Measurements from ENCODE around the gene VILL. TPM values are rescaled to one million over a fixed set of nuclear protein-coding genes. Genes with fewer than 3 reads are reported as not detected.
"Not testable (repeated sequence)": the region's sequence is repeated elsewhere in the genome, so short reads cannot be mapped to it uniquely, and the experiment has no call there.

VILL gene
- total RNA-seq, 2 donors from 2014 or later: 11.5 to 13.7 TPM

DNA sequence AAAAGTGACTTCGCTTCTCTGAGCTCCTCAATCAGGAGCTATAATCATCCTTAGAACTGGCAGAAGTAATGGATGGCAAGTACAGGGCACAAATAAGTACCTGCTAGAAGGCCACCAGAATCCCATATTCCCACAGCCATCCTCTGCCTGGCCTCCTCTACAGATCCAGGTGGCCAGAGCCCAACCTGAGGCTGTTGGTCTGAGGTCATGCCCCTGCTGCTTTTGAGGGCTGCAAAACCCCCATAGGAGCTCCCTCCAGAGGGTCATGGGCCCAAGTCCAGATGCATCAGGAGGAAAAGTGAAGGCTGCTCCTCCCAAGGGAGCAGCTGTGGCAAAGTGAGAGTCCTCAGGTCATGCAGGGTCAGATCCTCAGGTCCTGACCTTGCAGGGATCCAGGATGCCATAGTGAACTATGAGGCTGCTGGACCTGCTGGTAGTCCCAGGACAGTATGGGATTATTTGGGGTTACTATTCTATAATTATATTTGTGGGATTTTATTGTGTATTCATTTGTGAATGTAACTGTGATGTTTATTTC lies 41.8 kb downstream of the VILL start:
- ATAC-seq (ENCODE audit: insufficient number of reproducible peaks, low FRiP score, low read depth): no peak

DNA sequence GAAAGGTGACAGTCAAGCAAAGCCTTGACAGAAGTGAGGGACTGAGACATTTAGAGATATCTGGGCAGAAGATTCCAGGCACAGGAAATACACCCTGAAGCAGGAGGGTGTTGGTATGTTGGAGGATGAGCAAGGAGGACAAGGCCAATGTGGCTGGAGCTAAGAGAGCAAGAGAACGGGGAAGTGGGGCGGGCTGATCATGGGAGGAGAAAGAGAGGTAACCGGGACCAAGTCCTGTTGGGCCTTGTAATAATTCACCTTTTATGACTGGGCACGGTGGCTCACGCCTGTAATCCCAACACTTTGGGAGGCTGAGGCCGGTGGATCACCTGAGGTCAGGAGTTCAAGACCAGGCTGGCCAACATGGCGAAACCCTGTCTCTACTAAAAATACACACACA lies 43.0 kb downstream of the VILL start:
- not testable (repeated sequence) for H3K27me3 ChIP-seq (replicated peaks; ENCODE audit: insufficient read depth); H3K36me3 ChIP-seq; ATAC-seq (ENCODE audit: insufficient number of reproducible peaks, low FRiP score, low read depth); H3K4me3 ChIP-seq; H3K27ac ChIP-seq; H3K9me3 ChIP-seq; DNase-seq (ENCODE audit: low spot score)
- peaks cover 15 to 24% of the 10 kb centered on the region in 2 donors for H3K4me1 ChIP-seq (ENCODE audit: control insufficient read depth in 1 of 2, low read depth in 2 of 2)

More for the DNA sequence above, 41.8 kb downstream of the VILL start:
- H3K27me3 ChIP-seq (replicated peaks; ENCODE audit: insufficient read depth): no peaks in the 10 kb centered on the region
- DNase-seq (ENCODE audit: low spot score): no peak
- H3K4me3 ChIP-seq: no peak overlapping the region
- no peaks in the 10 kb centered on the region for H3K36me3 ChIP-seq
- H3K27ac ChIP-seq: peak overlapping the region in 1 of 2 donors; percentile 93
- TF ChIP-seq, protein P1, sequence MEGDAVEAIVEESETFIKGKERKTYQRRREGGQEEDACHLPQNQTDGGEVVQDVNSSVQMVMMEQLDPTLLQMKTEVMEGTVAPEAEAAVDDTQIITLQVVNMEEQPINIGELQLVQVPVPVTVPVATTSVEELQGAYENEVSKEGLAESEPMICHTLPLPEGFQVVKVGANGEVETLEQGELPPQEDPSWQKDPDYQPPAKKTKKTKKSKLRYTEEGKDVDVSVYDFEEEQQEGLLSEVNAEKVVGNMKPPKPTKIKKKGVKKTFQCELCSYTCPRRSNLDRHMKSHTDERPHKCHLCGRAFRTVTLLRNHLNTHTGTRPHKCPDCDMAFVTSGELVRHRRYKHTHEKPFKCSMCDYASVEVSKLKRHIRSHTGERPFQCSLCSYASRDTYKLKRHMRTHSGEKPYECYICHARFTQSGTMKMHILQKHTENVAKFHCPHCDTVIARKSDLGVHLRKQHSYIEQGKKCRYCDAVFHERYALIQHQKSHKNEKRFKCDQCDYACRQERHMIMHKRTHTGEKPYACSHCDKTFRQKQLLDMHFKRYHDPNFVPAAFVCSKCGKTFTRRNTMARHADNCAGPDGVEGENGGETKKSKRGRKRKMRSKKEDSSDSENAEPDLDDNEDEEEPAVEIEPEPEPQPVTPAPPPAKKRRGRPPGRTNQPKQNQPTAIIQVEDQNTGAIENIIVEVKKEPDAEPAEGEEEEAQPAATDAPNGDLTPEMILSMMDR (IDR thresholded peaks at IDR 0.05): no peak
- no peaks in the 10 kb centered on the region for H3K9me3 ChIP-seq
- H3K4me1 ChIP-seq (ENCODE audit: control insufficient read depth in 1 of 2, low read depth in 2 of 2): peaks cover 15 to 36% of the 10 kb centered on the region in 2 donors

DNA sequence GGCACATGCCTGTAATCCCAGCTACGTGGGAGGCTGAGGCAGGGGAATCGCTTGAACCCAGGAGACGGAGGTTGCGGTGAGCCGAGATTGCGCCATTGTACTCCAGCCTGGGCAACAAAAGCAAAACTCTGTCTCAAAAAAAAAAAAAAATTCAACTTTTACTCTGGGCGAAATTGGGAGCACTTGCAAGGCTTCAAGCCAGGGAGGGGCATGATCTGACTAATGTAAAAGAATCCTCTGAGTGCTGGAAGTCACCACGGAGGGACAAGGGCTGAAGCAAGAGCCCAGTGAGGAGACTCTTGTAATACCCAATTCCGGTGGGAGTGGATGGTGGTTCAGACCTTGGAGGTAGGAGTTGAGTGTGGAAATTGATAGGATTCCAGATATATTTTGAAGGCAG lies 43.7 kb downstream of the VILL start:
- DNase-seq (ENCODE audit: low spot score); H3K27me3 ChIP-seq (replicated peaks; ENCODE audit: insufficient read depth); ATAC-seq (ENCODE audit: insufficient number of reproducible peaks, low FRiP score, low read depth); H3K27ac ChIP-seq; H3K36me3 ChIP-seq; H3K9me3 ChIP-seq; H3K4me3 ChIP-seq: not testable (repeated sequence)
- peaks cover 15 to 28% of the 10 kb centered on the region in 2 donors for H3K4me1 ChIP-seq (ENCODE audit: control insufficient read depth in 1 of 2, low read depth in 2 of 2)

DNA sequence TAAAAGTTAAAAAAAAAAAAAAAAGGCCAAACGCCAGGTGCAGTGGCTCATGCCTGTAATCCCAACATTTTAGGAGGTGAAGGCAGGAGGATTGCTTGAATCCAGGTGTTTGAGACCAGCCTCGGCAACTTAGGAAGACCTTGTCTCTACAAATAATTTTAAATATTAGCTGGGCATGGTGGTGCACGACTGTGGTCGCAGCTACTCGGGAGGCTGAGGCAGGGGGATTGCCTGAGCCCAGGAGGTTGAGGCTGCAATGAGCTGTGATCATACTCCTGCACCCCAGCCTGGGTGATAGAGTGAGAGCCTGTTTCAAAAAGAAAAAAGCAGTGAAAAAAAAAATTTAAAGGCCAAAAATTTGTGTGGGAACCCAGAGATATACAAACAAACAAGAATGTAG lies 45.7 kb downstream of the VILL start:
- ATAC-seq (ENCODE audit: insufficient number of reproducible peaks, low FRiP score, low read depth) (no peak), DNase-seq (ENCODE audit: low spot score) (no peak)
- Histone ChIP-seq H3K4me1 (ENCODE audit: control insufficient read depth in 1 of 2, low read depth in 2 of 2) (peaks cover 1 to 23% of the 10 kb centered on the region in 2 donors), H3K9me3 (no peaks in the 10 kb centered on the region), H3K27ac (no peak overlapping the region), H3K27me3 (replicated peaks; ENCODE audit: insufficient read depth) (no peaks in the 10 kb centered on the region), H3K36me3 (no peaks in the 10 kb centered on the region), H3K4me3 (no peak overlapping the region)
- TF ChIP-seq, protein P1 (IDR thresholded peaks at IDR 0.05): no peak

DNA sequence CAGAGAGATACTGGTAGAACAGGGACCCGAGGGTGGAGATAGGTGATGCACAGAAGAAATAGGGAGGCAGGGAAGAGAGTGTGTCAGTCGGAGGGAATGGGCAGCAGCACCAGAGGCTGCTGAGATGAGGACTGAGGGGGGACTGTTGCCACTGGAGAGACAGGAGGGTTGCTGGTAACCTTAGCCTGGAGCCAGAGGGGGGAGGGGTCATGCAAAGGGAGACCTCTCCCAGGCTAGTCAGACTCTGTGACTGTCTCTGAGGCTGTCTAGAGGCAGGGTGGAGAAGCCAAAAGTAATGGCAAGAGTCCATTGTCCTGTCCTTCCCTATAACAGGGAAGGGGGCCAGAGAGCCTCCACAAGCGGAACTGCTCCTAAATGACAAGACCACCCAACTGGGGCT lies 46.3 kb downstream of the VILL start:
- H3K36me3 ChIP-seq: no peaks in the 10 kb centered on the region
- H3K4me1 ChIP-seq (ENCODE audit: control insufficient read depth in 1 of 2, low read depth in 2 of 2): peaks cover 0 to 16% of the 10 kb centered on the region in 2 donors
- DNase-seq (ENCODE audit: low spot score): no peak
- no peaks in the 10 kb centered on the region for H3K9me3 ChIP-seq
- ATAC-seq (ENCODE audit: insufficient number of reproducible peaks, low FRiP score, low read depth): no peak
- no peak overlapping the region for H3K4me3 ChIP-seq
- TF ChIP-seq, protein P1 (IDR thresholded peaks at IDR 0.05): no peak
- no peaks in the 10 kb centered on the region for H3K27me3 ChIP-seq (replicated peaks; ENCODE audit: insufficient read depth)
- H3K27ac ChIP-seq: no peak overlapping the region

DNA sequence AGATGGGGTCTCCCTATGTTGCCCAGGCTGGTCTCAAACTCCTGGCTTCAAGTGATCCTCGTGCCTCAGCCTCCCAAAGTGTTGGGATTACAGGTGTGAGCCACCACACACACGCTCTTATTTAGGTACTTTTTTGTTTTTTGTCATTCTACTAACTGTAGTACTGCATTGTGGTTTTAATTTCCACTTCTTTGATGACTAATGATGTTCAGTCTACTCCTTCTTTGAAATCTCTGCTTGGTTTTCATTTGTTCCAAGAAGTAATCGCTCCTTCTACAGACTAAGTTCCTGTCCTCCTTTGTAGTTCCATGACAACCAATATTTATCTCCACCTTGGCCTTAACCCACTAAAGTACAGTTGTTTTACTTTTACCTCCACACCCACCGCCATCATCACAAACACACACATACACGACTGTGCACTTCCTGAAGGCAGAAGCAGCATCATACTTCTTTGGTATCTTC lies 47.9 kb downstream of the VILL start:
- TF ChIP-seq, protein P1 (IDR thresholded peaks at IDR 0.05): no peak
- H3K27ac ChIP-seq: no peak overlapping the region
- H3K36me3 ChIP-seq: no peaks in the 10 kb centered on the region
- DNase-seq (ENCODE audit: low spot score): no peak
- peaks cover 0 to 14% of the 10 kb centered on the region in 2 donors for H3K4me1 ChIP-seq (ENCODE audit: control insufficient read depth in 1 of 2, low read depth in 2 of 2)
- H3K4me3 ChIP-seq: peak overlapping the region; percentile 79
- no peaks in the 10 kb centered on the region for H3K9me3 ChIP-seq
- peak; percentile 13 for ATAC-seq (ENCODE audit: insufficient number of reproducible peaks, low FRiP score, low read depth)
- no peaks in the 10 kb centered on the region for H3K27me3 ChIP-seq (replicated peaks; ENCODE audit: insufficient read depth)
